Hepatic stellate cell (primary cell): ENCODE data around the gene CCDC137.
"Not testable (repeated sequence)": the region's sequence is repeated elsewhere in the genome, so short reads cannot be mapped to it uniquely, and the experiment has no call there.

ENCODE experiments used
- DNase-seq: peaks from one replicate; pipeline ENCODE4 v3.0.0; 2011; ENCODE audit warnings: low spot score

The CCDC137 gene

GRCh38 chr17:81651692-81652091 is 14.8 kb upstream of the CCDC137 start:
- DNase-seq: peak; percentile 87

DNA sequence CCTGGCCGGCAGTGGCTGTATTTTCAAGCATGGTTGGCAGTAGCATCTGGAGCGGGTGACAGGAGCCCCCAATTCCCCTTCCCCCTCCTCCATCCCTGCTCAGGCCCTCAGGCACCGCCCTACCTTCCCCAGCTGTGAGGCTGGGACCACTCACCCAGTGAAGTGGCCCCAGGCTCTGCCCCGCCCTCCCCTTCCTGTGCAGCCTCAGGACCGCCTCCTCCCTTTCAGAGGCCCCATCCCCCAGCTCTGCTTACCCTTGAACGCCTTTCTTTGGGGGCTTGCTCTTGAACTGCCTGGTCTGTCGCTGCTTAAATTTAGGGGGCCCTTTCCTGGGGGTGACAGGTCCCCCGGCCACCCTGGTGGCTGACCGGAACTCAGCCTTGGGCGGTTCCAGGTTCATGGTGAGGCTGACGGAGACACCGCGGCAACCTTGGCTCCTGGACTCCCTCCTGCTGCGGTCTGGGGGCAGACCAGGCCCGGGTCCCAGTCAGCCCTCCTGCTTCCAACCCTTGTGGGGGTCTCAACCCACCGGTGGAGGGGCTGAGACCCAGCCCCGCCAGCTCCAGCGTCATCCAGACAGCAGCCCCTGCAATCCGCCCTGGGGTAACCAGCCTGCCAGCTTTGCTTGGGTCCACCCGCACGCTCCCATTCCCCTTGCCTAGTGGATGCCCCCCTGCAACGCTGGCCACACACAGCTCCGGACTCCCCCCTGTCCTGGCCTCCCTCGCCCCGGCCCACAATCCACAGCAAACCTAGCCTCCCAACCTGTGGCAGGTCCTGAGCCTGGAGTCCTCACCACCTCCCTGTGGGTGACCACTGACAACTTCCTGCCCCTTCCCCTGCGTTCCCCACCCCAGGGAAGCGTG is 13.4 kb upstream of the CCDC137 start:
- DNase-seq: no peak

GRCh38 chr17:81655378-81656117 is 11.0 kb upstream of the CCDC137 start:
- no peak for DNase-seq

DNA sequence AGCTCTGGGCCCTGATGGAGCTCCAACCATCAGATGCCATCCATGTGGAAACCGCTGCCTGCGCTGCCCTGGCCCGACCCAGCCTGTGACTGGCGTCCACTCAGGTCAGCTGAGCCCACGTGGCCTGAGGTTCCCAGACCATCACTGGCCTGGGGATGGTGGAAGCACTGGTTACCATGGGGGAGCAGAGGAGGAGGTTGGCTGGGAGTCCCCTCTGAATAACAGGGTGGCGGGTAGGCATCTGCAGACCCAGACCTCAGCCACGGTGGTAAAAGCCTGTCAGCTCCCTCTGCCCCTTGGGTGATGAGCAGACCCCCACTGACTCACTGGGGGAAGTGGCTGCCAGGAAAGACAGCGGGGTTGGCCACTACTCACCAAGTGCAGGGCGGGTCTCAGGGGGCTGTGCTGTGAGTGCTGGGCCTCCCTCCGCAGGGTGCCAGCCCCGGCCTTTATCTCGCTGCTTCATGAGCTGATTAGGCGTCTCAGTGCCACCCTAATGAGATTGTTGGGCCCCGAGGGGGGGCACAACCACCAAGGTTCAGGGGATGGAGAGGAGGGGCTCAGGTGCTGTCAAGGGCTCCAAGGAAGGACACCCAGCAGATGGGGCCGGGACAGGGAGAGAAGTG is 10.3 kb upstream of the CCDC137 start, which contains the start of gene PDE6G:
Gene PDE6G (minus strand): TSS at position 425 of the 626 bp plus-strand sequence. CDS start 3,237 bp downstream, outside the sequence.
- DNase-seq: no peak

GRCh38 chr17:81656835-81657234 is 9.7 kb upstream of the CCDC137 start:
- no peak for DNase-seq

DNA sequence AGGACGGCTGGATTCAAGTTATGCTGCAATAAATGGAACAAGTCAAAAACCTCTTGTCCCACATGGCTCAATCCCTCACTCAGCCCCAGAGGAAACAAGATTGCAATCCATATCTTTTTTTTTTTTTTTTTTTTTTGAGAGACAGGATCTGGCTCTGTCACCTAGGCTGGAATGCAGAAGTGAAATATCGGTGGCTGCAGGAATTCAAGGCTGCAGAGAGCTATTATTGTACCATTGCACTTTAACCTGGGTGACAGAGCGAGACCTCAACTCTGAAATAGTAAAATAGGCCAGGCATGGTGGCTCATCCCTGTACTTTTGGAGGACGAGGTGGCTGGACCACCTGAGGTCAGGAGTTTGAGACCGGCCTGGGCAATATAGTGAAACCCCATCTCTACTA is 7.5 kb upstream of the CCDC137 start:
- no peak for DNase-seq

GRCh38 chr17:81660441-81660840 is 6.1 kb upstream of the CCDC137 start:
- DNase-seq: no peak

DNA sequence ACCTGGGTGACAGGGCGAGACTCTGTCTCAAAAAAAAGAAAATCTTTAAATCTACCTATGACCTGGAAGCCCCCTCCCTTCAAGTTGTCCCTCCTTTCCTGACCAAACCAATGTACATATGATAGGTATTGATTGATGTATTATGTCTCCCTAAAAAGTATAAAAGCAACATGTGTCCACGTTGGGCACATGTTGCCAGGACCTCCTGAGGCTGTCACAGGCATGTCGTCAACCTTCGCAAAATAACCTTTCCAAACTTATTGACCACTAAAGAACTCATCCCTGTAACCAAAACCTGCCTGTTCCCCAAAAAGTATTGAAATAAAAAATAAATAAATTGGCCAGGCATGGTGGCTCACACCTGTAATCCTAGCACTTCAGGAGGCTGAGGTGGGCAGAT is 4.5 kb upstream of the CCDC137 start:
- no peak for DNase-seq

GRCh38 chr17:81664051-81664470 is 2.5 kb upstream of the CCDC137 start:
- DNase-seq: no peak

DNA sequence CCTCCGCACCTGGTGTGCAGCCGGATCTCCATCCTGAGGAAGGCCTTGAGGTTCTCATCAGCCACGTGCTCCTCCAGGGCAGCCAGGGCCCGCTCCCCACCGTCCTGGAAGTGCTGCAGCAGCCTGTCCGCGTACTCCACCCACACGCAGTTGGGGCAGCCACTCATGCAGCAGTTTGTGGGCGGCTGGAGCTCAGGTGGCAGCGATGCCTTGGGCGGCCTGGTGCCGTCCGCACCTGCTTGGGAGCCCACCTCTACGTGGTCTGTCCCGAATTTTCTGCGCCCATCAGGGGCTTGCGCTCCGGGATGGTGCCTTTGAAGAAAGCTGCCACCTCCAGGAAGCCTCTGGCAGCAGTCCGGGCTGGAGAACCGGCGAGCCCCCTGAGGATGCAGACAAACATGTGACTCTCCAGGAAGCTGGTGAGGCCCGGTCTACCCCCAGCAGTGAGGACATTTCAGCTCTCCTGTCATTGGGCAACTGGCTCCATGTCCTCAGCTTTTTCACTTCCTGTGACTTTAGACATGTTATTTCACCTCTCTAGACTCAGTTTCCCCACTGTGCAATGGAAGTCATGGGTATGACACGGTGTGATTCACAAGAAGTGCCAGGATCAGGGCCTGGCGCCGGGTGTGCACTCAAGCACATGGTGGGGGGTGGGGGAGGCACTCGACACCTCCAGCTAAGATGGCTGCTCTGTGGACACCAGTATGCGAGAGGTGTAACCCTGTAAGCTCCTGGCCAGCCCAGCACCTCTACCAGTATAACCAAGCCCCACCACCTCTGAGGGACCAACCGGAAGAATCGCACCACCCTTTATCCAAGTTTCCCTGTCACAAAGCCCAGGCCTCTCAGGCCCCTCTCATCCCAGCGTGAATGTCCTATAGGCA is 1.1 kb upstream of the CCDC137 start:
- no peak for DNase-seq

DNA sequence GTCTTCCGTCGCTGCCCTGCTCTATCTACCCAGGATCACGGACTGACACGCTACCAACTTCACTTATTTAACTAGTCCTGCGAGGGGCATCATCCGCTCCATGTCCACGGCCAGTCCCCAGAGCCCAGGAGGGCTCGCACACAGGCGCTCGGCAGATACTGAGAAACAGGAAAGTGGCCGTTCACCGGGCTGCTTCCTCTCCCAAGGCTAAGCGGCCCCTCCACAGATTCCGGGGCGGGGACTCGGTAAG is 520 bp upstream of the CCDC137 start:
- no peak for DNase-seq

- no peak for DNase-seq
Measured at GRCh38 chr17:81667754-81668153, 1.2 kb downstream of the CCDC137 start.

DNA sequence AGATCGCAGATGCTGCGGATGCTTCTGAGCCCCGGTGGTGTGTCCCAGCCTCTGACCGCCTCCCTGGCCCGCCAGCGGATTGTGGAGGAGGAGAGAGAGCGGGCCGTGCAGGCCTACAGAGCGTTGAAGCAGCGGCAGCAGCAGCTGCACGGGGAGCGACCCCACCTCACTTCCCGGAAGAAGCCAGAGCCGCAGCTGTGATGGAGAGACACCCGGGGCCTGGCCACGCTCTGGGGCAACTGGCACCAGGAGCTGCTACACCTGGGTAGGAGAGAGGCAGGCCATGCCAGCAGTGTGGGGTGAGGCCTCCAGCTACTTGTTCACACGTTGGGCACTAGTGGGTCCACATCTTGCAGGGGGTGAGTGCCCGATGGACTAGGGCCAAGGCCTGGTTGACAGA is 6.0 kb downstream of the CCDC137 start:
- DNase-seq: no peak

GRCh38 chr17:81672954-81673353 is 6.4 kb downstream of the CCDC137 start:
- DNase-seq: no peak

DNA sequence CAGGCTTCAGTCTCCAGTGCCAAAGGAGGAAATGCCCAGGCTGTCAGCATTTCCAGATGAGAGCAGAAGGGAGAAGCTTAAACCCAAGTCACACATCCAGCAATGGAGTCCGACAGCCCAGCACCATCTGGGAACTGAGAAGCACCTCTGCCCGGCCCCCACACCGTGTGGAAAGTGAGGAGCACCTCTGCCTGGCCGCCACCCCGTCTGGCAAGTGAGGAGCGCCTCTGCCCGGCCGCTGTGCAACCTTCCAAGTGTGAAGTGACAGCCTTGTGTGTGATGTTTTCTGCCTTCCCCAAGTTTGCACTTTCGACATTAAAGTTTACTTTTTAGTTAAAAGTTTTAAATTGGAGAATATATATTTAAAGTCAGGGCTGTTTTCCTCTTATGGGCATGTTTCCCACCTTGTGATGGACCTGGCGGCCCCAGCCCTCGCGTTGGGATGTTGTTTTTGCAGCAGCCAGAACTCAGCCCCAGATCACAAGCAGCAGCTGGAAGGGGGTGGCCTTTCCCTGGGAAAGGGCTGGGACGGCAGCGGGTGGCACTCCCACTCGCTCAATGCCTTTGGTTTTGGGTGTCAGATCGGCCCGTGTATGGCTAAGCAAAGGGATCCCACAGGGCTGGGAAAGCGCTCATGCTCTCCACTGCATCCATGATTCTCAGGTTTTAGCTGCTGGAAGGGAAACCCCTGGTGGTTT is 7.2 kb downstream of the CCDC137 start:
- no peak for DNase-seq

DNA sequence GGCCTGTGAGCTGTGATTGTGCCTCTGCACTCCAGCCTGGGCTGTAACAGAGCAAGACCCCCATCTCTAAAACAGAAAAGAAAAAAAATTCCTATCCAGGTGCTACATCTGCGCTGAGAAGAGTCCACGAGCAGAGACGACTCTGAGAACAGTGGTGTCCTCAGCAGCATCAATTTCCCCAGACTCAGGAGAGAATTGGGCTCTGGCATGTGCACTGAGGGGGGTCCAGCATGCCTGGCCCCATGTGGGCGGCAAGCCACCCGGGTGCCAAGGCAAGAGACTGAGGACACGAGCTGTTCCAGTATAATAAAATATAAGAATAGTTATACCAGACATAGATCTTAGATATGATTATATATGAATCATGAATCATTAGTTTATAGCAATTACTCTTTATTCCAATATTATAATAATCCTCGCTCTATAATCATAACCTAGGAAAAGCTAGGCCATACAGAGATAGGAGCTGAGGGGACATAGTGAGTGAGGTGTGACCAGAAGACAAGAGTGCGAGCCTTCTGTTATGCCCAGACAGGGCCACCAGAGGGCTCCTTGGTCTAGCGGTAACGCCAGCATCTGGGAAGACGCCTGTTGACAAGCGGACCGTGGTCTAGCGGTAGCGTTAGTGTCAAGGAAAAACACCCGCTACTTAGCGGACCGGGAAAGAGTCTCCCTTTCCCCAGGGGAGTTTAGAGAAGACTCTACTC is 9.1 kb downstream of the CCDC137 start:
- DNase-seq: not testable (repeated sequence)

- no peak for DNase-seq
Measured at GRCh38 chr17:81676906-81677305, 10.4 kb downstream of the CCDC137 start.

DNA sequence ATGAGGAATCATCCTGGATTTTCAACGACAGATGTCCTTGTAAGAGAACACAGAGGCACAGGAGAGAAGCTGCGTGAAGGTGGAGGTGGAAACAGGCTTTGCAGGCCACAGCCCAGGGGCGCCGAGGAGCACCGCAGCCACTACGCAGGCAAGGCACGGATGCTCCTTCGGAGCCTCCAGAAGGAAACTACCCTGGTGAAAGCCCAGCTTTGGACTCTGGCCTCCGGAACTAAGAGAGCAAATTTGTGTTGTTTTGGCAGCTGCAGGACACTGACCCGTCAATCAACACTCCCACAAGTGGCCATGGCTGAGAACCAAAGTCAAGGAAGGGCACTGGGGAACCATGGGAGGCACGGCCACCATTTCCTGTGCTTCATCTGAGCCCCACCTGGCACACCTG is 13.6 kb downstream of the CCDC137 start:
- no peak for DNase-seq

GRCh38 chr17:81681672-81682071 is 15.1 kb downstream of the CCDC137 start:
- no peak for DNase-seq

- no peak for DNase-seq
Measured at GRCh38 chr17:81682565-81683207, 16.1 kb downstream of the CCDC137 start.
